Motor neuron (in vitro differentiated cells): Measurements from ENCODE around the gene ID4. TPM values are rescaled to one million over a fixed set of nuclear protein-coding genes. Genes with fewer than 3 reads are reported as not detected.
"Not testable (repeated sequence)": the region's sequence is repeated elsewhere in the genome, so short reads cannot be mapped to it uniquely, and the experiment has no call there.

ENCODE experiments used
- ATAC-seq, 8 experiments: fragments of 200-7000 bp; cut with Tn5 transposase; replicated peaks in 6 of 8; 2 replicates each; pipeline ENCODE4 v1.8.0; 2021; ENCODE audit warnings: mild to moderate bottlenecking in 8 of 8, moderate library complexity in 8 of 8
- H3K27ac ChIP-seq, 2 donors: fragments of 250-450 bp; sonication (Bioruptor Pico); 2 replicates each; pipeline ENCODE4 v1.9.0; 2021; ENCODE audit warnings: antibody characterized with exemption in 2 of 2, mild to moderate bottlenecking in 2 of 2, moderate library complexity in 1 of 2
- H3K4me1 ChIP-seq, 2 donors: fragments of 250-450 bp; sonication (Bioruptor Pico); replicated peaks in 1 of 2; 2 replicates each; pipeline ENCODE4 v1.6.1; 2021; ENCODE audit warnings: antibody characterized with exemption in 2 of 2, mild to moderate bottlenecking in 2 of 2, moderate library complexity in 1 of 2
- H3K4me3 ChIP-seq, 5 donors: fragments of 250-450 bp; sonication (Bioruptor Pico); 2 replicates each; pipeline ENCODE4 v1.9.0; 2021; ENCODE audit warnings: antibody characterized with exemption in 5 of 5, mild to moderate bottlenecking in 5 of 5, moderate library complexity in 4 of 5
- WGBS, 10 experiments: fragments of 450-650 bp; shearing (Covaris generic); methylation state at CpG; one replicate each; pipeline ENCODE4 v1.0.0; 2022; 5-methylcytosine and 5-hydroxymethylcytosine counted together
- in situ Hi-C, 9 experiments: fragments of 400-800 bp; cut with MboI; loops; one replicate each; pipeline ENCODE4 v1.15.0; 2021; ENCODE audit warnings: low sequenced_read_pairs in 9 of 9, low pct_unique_long_range_greater_than_20kb in 2 of 9; ENCODE audit not compliant: unreplicated experiment in 9 of 9
- total RNA-seq, 8 experiments: library from RNA; unstranded; fragments of 300-600 nt; gene quantifications; 2 replicates each; pipeline versions ENCODE4 v1.2.3 to v1.2.4, GENCODE V29; 2022

Gene ID4
- total RNA-seq, 8 experiments from 2014 or later, result 0.27 to 99.9 (median 33.7) TPM

- in situ Hi-C loops, result no loop called here
- 61 to 100% (median 83%) methylated on average over 1 to 5 of the region's 6 CpGs; no CpG with 5 or more reads in 1 of the 10 experiments for WGBS, 10 experiments
- Histone ChIP-seq H3K4me1 (peaks cover 8 to 19% of the 10 kb centered on the region in 2 donors), H3K4me3 (no peak overlapping the region), H3K27ac (no peak overlapping the region)
- ATAC-seq, result no peak
These were observed 15.8 kb downstream of the ID4 start for GRCh38 chr6:19852927-19853326.

DNA sequence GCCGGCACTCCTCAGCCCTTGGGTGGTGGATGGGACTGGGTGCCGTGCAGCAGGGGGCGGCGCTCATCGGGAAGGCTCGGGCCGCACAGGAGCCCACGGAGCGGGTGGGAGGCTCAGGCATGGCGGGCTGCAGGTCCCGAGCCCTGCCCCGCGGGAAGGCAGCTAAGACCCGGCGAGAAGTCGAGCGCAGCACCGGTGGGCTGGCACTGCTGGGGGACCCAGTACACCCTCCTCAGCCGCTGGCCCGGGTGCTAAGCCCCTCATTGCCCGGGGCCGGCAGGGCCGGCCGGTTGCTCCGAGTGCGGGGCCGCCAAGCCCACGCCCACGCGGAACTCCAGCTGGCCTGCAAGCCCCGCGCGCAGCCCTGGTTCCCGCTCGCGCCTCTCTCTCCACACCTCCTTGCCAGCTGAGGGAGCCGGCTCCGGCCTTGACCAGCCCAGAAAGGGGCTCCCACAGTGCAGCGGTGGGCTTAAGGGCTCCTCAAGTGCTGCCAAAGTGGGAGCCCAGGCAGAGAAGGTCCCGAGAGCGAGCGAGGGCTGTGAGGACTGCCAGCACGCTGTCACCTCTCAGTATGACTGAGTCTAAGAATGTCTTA lies 17.3 kb downstream of the ID4 start:
- H3K4me3 ChIP-seq, H3K27ac ChIP-seq, in situ Hi-C loops, ATAC-seq: not testable (repeated sequence)
- 91 to 100% (median 100%) methylated on average over 1 to 4 of the region's 43 CpGs; no CpG with 5 or more reads in 7 of the 10 experiments for WGBS, 10 experiments
- peaks cover 8 to 19% of the 10 kb centered on the region in 2 donors for H3K4me1 ChIP-seq

GRCh38 chr6:19855536-19855935 lies 18.4 kb downstream of the ID4 start:
- H3K4me3 ChIP-seq, result no peak overlapping the region
- in situ Hi-C loops, result no loop called here
- peaks cover 8 to 19% of the 10 kb centered on the region in 2 donors for H3K4me1 ChIP-seq
- no peak for ATAC-seq
- H3K27ac ChIP-seq, result no peak overlapping the region
- 58 to 100% (median 86%) methylated on average over 2 to 8 of the region's 8 CpGs for WGBS, 10 experiments

GRCh38 chr6:19857139-19857538 lies 20.0 kb downstream of the ID4 start:
- Histone ChIP-seq H3K4me3 (no peak overlapping the region), H3K27ac (no peak overlapping the region), H3K4me1 (peaks cover 2 to 14% of the 10 kb centered on the region in 2 donors)
- in situ Hi-C loops, result no loop called here
- WGBS, 10 experiments, result 47 to 100% (median 79%) methylated on average over 1 to 3 of the region's 3 CpGs; no CpG with 5 or more reads in 6 of the 10 experiments
- ATAC-seq, result no peak

- in situ Hi-C loops, result no loop called here
- ATAC-seq, result no peak
- Histone ChIP-seq H3K4me1 (peaks cover 2 to 14% of the 10 kb centered on the region in 2 donors), H3K27ac (no peak overlapping the region), H3K4me3 (no peak overlapping the region)
- WGBS, 10 experiments, result 17 to 100% (median 83%) methylated on average over 1 to 4 of the region's 4 CpGs; no CpG with 5 or more reads in 2 of the 10 experiments
These were observed 20.5 kb downstream of the ID4 start for GRCh38 chr6:19857703-19858102.

DNA sequence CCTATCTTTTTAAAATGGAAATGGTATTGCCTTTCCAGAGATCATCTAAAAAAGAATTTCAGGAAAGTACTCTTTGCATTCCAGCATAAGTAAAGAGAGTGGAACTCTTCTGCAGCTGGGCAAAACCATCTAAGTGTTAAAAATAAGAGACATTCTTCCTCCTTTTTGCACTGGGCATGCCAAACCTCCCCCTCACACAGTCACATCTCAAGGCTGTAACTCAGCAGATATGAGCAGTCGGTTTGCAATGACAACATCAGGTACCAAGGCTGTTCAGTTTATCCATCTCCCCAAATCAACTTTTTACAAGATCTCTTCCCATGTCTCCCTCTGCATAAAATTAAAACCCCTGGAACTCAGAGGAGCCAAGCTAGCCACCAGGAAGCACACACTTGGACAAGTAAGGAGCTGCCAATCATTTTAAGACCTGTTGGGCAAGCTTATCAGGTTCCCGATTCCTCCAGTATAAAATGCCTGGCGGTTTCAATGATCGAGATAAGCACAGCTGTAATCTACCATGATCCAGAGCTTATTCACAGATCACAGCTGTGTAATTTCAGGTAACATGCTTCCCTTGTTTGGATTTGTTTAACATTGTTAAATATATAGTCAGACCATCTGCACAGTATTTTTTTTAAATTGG lies 23.2 kb downstream of the ID4 start:
- WGBS, 10 experiments, result 0 to 100% (median 85%) methylated on average over 1 to 4 of the region's 4 CpGs; no CpG with 5 or more reads in 4 of the 10 experiments
- H3K27ac ChIP-seq, result no peak overlapping the region
- no peak overlapping the region for H3K4me3 ChIP-seq
- H3K4me1 ChIP-seq, result peaks cover 2 to 32% of the 10 kb centered on the region in 2 donors
- no peak for ATAC-seq
- in situ Hi-C loops, result no loop called here

DNA sequence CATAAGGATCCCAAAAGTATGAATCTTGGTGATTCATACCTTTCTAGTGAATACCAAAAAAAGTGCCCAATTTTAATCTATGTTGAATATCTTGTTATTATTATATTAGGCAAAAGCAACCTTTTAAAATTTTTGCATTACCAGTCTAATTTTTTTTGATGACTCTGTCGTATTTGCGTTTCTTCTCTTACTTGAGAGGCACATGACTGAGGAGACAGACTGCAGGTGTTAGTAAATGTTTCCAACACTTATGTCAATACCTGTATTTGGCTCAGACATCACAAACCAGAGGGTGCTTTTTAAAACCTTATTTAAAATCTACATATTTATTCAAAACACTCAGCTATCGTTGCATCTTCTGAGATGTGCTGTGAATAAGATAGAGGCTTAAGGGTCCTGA lies 27.1 kb downstream of the ID4 start:
- no peak for ATAC-seq
- H3K4me1 ChIP-seq, result peaks cover 0 to 38% of the 10 kb centered on the region in 2 donors
- WGBS, 10 experiments, result 67 to 100% (median 87%) methylated on average over 1 to 3 of the region's 3 CpGs; no CpG with 5 or more reads in 2 of the 10 experiments
- no peak overlapping the region for H3K4me3 ChIP-seq
- in situ Hi-C loops, result no loop called here
- no peak overlapping the region for H3K27ac ChIP-seq

DNA sequence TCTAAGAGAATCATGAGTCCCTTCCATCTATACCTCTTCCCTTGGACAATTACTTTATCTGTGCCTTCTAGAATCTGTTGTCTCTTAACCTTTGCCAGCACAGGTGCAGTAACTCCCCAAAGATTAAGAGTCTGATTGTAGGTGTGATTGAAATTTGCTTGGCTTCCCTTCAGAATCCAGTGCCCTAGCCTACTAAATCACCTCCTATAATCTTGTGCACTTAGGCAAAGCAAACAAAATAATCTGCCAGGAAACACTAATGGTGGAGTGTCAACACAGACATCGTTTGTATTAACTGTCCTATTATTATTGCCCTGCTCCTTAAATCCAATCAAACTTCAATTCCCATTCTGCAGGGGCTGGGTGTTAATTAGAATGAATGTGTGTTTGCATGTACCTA lies 28.0 kb downstream of the ID4 start:
- Histone ChIP-seq H3K27ac (peak overlapping the region in 1 of 2 donors; percentile 90), H3K4me1 (peaks cover 0 to 38% of the 10 kb centered on the region in 2 donors), H3K4me3 (no peak overlapping the region)
- in situ Hi-C loops, result no loop called here
- 13 to 86% (median 60%) methylated on average over 1 of the region's 1 CpG; no CpG with 5 or more reads in 4 of the 10 experiments for WGBS, 10 experiments
- ATAC-seq, result peak in 1 of 8 experiments; percentile 45

- WGBS, 10 experiments, result 46 to 80% (median 67%) methylated on average over 3 to 18 of the region's 18 CpGs
- Histone ChIP-seq H3K4me1 (peaks cover 0 to 38% of the 10 kb centered on the region in 2 donors), H3K4me3 (peak overlapping the region in 4 of 5 donors; percentile 7 to 18 (median 12)), H3K27ac (peak overlapping the region; percentile 57 to 90)
- peak in 5 of 8 experiments; percentile 85 to 93 (median 91) for ATAC-seq
- in situ Hi-C loops, result no loop called here
These were observed 29.2 kb downstream of the ID4 start for GRCh38 chr6:19866173-19866984.

DNA sequence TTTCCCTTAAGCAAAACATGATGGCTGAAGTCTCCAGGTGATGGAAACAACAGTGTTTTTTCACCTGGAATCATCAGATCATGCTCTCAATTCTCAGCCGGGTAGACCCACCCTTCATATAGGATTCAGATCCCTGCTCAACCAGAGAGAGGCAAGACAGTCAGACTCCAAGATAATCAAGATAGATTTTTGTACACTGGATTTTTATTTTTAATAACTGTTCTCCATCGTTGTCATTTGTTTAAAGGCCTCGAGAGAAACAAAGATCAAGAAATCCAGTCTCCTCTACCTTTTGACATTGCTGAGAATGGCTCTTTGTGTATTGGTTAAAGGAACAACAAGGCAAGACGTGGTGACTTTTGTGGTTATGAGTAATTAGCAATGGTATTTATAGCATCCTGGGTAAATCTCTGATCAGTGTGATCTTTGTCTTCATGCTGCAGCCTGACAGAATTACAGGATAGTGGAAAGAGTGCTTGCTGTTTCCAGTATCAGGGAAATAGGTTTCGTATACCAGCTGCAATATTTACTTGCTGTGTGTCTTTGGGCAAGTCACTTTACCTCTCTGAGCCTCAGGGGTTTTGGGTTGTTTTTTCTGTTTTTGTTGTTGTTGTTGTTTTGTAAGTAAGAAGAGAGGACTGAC lies 29.9 kb downstream of the ID4 start:
- Histone ChIP-seq H3K4me3 (no peak overlapping the region), H3K4me1 (peaks cover 0 to 38% of the 10 kb centered on the region in 2 donors), H3K27ac (peak overlapping the region; percentile 57 to 90)
- WGBS, 10 experiments, result 0 to 92% (median 60%) methylated on average over 1 to 5 of the region's 5 CpGs; no CpG with 5 or more reads in 1 of the 10 experiments
- in situ Hi-C loops, result no loop called here
- no peak for ATAC-seq

- WGBS, 10 experiments, result 57 to 100% (median 81%) methylated on average over 1 to 9 of the region's 9 CpGs
- in situ Hi-C loops, result no loop called here
- Histone ChIP-seq H3K27ac (no peak overlapping the region), H3K4me3 (no peak overlapping the region), H3K4me1 (peaks cover 0 to 26% of the 10 kb centered on the region in 2 donors)
- no peak for ATAC-seq
These were observed 32.3 kb downstream of the ID4 start for GRCh38 chr6:19869464-19869863.

GRCh38 chr6:19870322-19870721 lies 33.2 kb downstream of the ID4 start:
- Histone ChIP-seq H3K27ac (no peak overlapping the region), H3K4me3 (no peak overlapping the region), H3K4me1 (peaks cover 0 to 17% of the 10 kb centered on the region in 2 donors)
- WGBS, 10 experiments, result 29 to 100% (median 75%) methylated on average over 1 to 3 of the region's 3 CpGs; no CpG with 5 or more reads in 3 of the 10 experiments
- no peak for ATAC-seq
- in situ Hi-C loops, result no loop called here
